GM18907 (cell line): ENCODE results near the gene UTS2.

Experiments used
- ATAC-seq: cut with Tn5 transposase; IDR thresholded peaks from one replicate; pipeline ENCODE4 v1.9.1; 2021; ENCODE audit warnings: mild to moderate bottlenecking, moderate library complexity; ENCODE audit not compliant: unreplicated experiment

Gene UTS2

GRCh38 chr1:7863756-7864328 is 11.0 kb upstream of the UTS2 start:
- no peak for ATAC-seq

- ATAC-seq: no peak
These were observed 9.6 kb upstream of the UTS2 start for GRCh38 chr1:7862211-7863060.

GRCh38 chr1:7861452-7861851 is 8.6 kb upstream of the UTS2 start:
- no peak for ATAC-seq

- no peak for ATAC-seq
These were observed 7.3 kb upstream of the UTS2 start for GRCh38 chr1:7860130-7860529.

- no peak for ATAC-seq
These were observed 6.5 kb upstream of the UTS2 start for GRCh38 chr1:7859406-7859805.

GRCh38 chr1:7857985-7858384 is 5.1 kb upstream of the UTS2 start:
- no peak for ATAC-seq

- no peak for ATAC-seq
These were observed 4.1 kb upstream of the UTS2 start for GRCh38 chr1:7857000-7857399.

- ATAC-seq: no peak
These were observed 3.5 kb upstream of the UTS2 start for GRCh38 chr1:7856345-7856744.

GRCh38 chr1:7853684-7854026 is 790 bp upstream of the UTS2 start:
- ATAC-seq: no peak

- ATAC-seq: no peak
These were observed 2.1 kb downstream of the UTS2 start for GRCh38 chr1:7850786-7851185.

- no peak for ATAC-seq
These were observed 5.3 kb downstream of the UTS2 start for GRCh38 chr1:7847599-7847998.

GRCh38 chr1:7846656-7847055 is 6.2 kb downstream of the UTS2 start:
- no peak for ATAC-seq

- no peak for ATAC-seq
These were observed 7.1 kb downstream of the UTS2 start for GRCh38 chr1:7845761-7846160.

GRCh38 chr1:7842517-7842916 is 10.3 kb downstream of the UTS2 start:
- ATAC-seq: no peak

- no peak for ATAC-seq
These were observed 13.3 kb downstream of the UTS2 start for GRCh38 chr1:7839526-7839925.

- no peak for ATAC-seq
These were observed 14.2 kb downstream of the UTS2 start for GRCh38 chr1:7838714-7839113.

GRCh38 chr1:7833035-7833434 is 19.8 kb downstream of the UTS2 start:
- ATAC-seq: no peak

GRCh38 chr1:7831458-7831857 is 21.4 kb downstream of the UTS2 start:
- no peak for ATAC-seq

GRCh38 chr1:7827126-7827955 is 25.5 kb downstream of the UTS2 start:
- ATAC-seq: no peak

- no peak for ATAC-seq
These were observed 26.5 kb downstream of the UTS2 start for GRCh38 chr1:7826363-7826762.

- ATAC-seq: no peak
These were observed 28.2 kb downstream of the UTS2 start for GRCh38 chr1:7824701-7825100.

GRCh38 chr1:7821282-7821681 is 31.6 kb downstream of the UTS2 start:
- no peak for ATAC-seq
